ENCODE results near the gene NCKAP1.

NCKAP1 gene

GRCh38 chr2:182980115-182980514 lies 58.1 kb downstream of the NCKAP1 start:
- Histone ChIP-seq H3K27ac (ENCODE audit: insufficient read depth in 1 of 2, low read depth in 1 of 2, low read length in 2 of 2, poor library complexity in 1 of 2, severe bottlenecking in 2 of 2) (no peak overlapping the region), H3K4me3 (ENCODE audit: control insufficient read depth in 1 of 7, extremely low read depth in 1 of 7, insufficient read depth in 4 of 7, low read depth in 2 of 7, low read length in 6 of 7) (no peak overlapping the region), H3K4me1 (ENCODE audit: control extremely low read depth in 1 of 4, control insufficient read depth in 4 of 4, insufficient read depth in 4 of 4, low read length in 3 of 4) (no peaks in the 10 kb centered on the region), H3K9me3 (ENCODE audit: control extremely low read depth in 1 of 5, control insufficient read depth in 4 of 5, insufficient read depth in 2 of 5, low read depth in 1 of 5, low read length in 4 of 5) (no peaks in the 10 kb centered on the region), H3K36me3 (ENCODE audit: control insufficient read depth in 4 of 4, insufficient read depth in 4 of 4, low read length in 3 of 4) (no peaks in the 10 kb centered on the region), H3K27me3 (replicated peaks in 2 of 5; ENCODE audit: control insufficient read depth in 4 of 5, insufficient read depth in 5 of 5, low read length in 4 of 5) (no peaks in the 10 kb centered on the region)
- ChIA-PET POLR2A (no interaction called here), CTCF (interaction anchor here (0.7 to 3.5 kb wide), 13 partner anchors 9 to 793 kb away, joined by 3 to 17 read pairs (median 4); no protein-coding TSS in a partner anchor)
- peak; percentile 37 to 61 (median 60) for DNase-seq

GRCh38 chr2:182977463-182977862 lies 60.8 kb downstream of the NCKAP1 start:
- no peak overlapping the region for H3K4me3 ChIP-seq (ENCODE audit: control insufficient read depth in 1 of 7, extremely low read depth in 1 of 7, insufficient read depth in 4 of 7, low read depth in 2 of 7, low read length in 6 of 7)
- ChIA-PET CTCF (interaction anchor here (0.6 kb wide), 1 partner anchor 193 kb away, joined by 3 read pairs; no protein-coding TSS in a partner anchor), POLR2A (no interaction called here)
- H3K9me3 ChIP-seq (ENCODE audit: control extremely low read depth in 1 of 5, control insufficient read depth in 4 of 5, insufficient read depth in 2 of 5, low read depth in 1 of 5, low read length in 4 of 5) = no peaks in the 10 kb centered on the region
- no peak for DNase-seq
- H3K27ac ChIP-seq (ENCODE audit: insufficient read depth in 1 of 2, low read depth in 1 of 2, low read length in 2 of 2, poor library complexity in 1 of 2, severe bottlenecking in 2 of 2) = no peak overlapping the region
- no peaks in the 10 kb centered on the region for H3K27me3 ChIP-seq (replicated peaks in 2 of 5; ENCODE audit: control insufficient read depth in 4 of 5, insufficient read depth in 5 of 5, low read length in 4 of 5)
- no CpG with 5 or more reads among the region's 1 CpG for WGBS (ENCODE audit: insufficient coverage)
- H3K4me1 ChIP-seq (ENCODE audit: control extremely low read depth in 1 of 4, control insufficient read depth in 4 of 4, insufficient read depth in 4 of 4, low read length in 3 of 4) = no peaks in the 10 kb centered on the region
- H3K36me3 ChIP-seq (ENCODE audit: control insufficient read depth in 4 of 4, insufficient read depth in 4 of 4, low read length in 3 of 4) = no peaks in the 10 kb centered on the region

GRCh38 chr2:182973441-182974352 lies 64.6 kb downstream of the NCKAP1 start:
- POLR2A ChIA-PET = no interaction called here
- Histone ChIP-seq H3K27ac (ENCODE audit: insufficient read depth in 1 of 2, low read depth in 1 of 2, low read length in 2 of 2, poor library complexity in 1 of 2, severe bottlenecking in 2 of 2) (no peak overlapping the region), H3K9me3 (ENCODE audit: control extremely low read depth in 1 of 5, control insufficient read depth in 4 of 5, insufficient read depth in 2 of 5, low read depth in 1 of 5, low read length in 4 of 5) (no peaks in the 10 kb centered on the region), H3K36me3 (ENCODE audit: control insufficient read depth in 4 of 4, insufficient read depth in 4 of 4, low read length in 3 of 4) (no peaks in the 10 kb centered on the region), H3K4me1 (ENCODE audit: control extremely low read depth in 1 of 4, control insufficient read depth in 4 of 4, insufficient read depth in 4 of 4, low read length in 3 of 4) (no peaks in the 10 kb centered on the region), H3K4me3 (ENCODE audit: control insufficient read depth in 1 of 7, extremely low read depth in 1 of 7, insufficient read depth in 4 of 7, low read depth in 2 of 7, low read length in 6 of 7) (no peak overlapping the region), H3K27me3 (replicated peaks in 2 of 5; ENCODE audit: control insufficient read depth in 4 of 5, insufficient read depth in 5 of 5, low read length in 4 of 5) (no peaks in the 10 kb centered on the region)
- WGBS (ENCODE audit: insufficient coverage) = no CpG with 5 or more reads among the region's 1 CpG
- no peak for DNase-seq
- CTCF ChIA-PET = interaction anchor here (1.2 to 1.6 kb wide), 2 partner anchors 206 to 211 kb away, joined by 3 read pairs; no protein-coding TSS in a partner anchor

- Histone ChIP-seq H3K27ac (ENCODE audit: insufficient read depth in 1 of 2, low read depth in 1 of 2, low read length in 2 of 2, poor library complexity in 1 of 2, severe bottlenecking in 2 of 2) (no peak overlapping the region), H3K4me3 (ENCODE audit: control insufficient read depth in 1 of 7, extremely low read depth in 1 of 7, insufficient read depth in 4 of 7, low read depth in 2 of 7, low read length in 6 of 7) (no peak overlapping the region), H3K4me1 (ENCODE audit: control extremely low read depth in 1 of 4, control insufficient read depth in 4 of 4, insufficient read depth in 4 of 4, low read length in 3 of 4) (no peaks in the 10 kb centered on the region), H3K27me3 (replicated peaks in 2 of 5; ENCODE audit: control insufficient read depth in 4 of 5, insufficient read depth in 5 of 5, low read length in 4 of 5) (no peaks in the 10 kb centered on the region), H3K9me3 (ENCODE audit: control extremely low read depth in 1 of 5, control insufficient read depth in 4 of 5, insufficient read depth in 2 of 5, low read depth in 1 of 5, low read length in 4 of 5) (no peaks in the 10 kb centered on the region), H3K36me3 (ENCODE audit: control insufficient read depth in 4 of 4, insufficient read depth in 4 of 4, low read length in 3 of 4) (no peaks in the 10 kb centered on the region)
- 100% methylated on average over 1 of the region's 3 CpGs for WGBS (ENCODE audit: insufficient coverage)
- POLR2A ChIA-PET = no interaction called here
- CTCF ChIA-PET = no interaction called here
- no peak for DNase-seq
Observed at GRCh38 chr2:182972548-182972942, 65.7 kb downstream of the NCKAP1 start.

GRCh38 chr2:182971820-182972547 lies 66.3 kb downstream of the NCKAP1 start:
- no peak for DNase-seq
- Histone ChIP-seq H3K27me3 (replicated peaks in 2 of 5; ENCODE audit: control insufficient read depth in 4 of 5, insufficient read depth in 5 of 5, low read length in 4 of 5) (no peaks in the 10 kb centered on the region), H3K9me3 (ENCODE audit: control extremely low read depth in 1 of 5, control insufficient read depth in 4 of 5, insufficient read depth in 2 of 5, low read depth in 1 of 5, low read length in 4 of 5) (no peaks in the 10 kb centered on the region), H3K4me1 (ENCODE audit: control extremely low read depth in 1 of 4, control insufficient read depth in 4 of 4, insufficient read depth in 4 of 4, low read length in 3 of 4) (no peaks in the 10 kb centered on the region), H3K4me3 (ENCODE audit: control insufficient read depth in 1 of 7, extremely low read depth in 1 of 7, insufficient read depth in 4 of 7, low read depth in 2 of 7, low read length in 6 of 7) (no peak overlapping the region), H3K36me3 (ENCODE audit: control insufficient read depth in 4 of 4, insufficient read depth in 4 of 4, low read length in 3 of 4) (no peaks in the 10 kb centered on the region), H3K27ac (ENCODE audit: insufficient read depth in 1 of 2, low read depth in 1 of 2, low read length in 2 of 2, poor library complexity in 1 of 2, severe bottlenecking in 2 of 2) (no peak overlapping the region)
- CTCF ChIA-PET = no interaction called here
- 79% methylated on average over 2 of the region's 3 CpGs for WGBS (ENCODE audit: insufficient coverage)
- POLR2A ChIA-PET = no interaction called here

GRCh38 chr2:182970486-182970885 lies 67.8 kb downstream of the NCKAP1 start:
- H3K36me3 ChIP-seq (ENCODE audit: control insufficient read depth in 4 of 4, insufficient read depth in 4 of 4, low read length in 3 of 4) = no peaks in the 10 kb centered on the region
- ChIA-PET POLR2A (no interaction called here), CTCF (no interaction called here)
- no peaks in the 10 kb centered on the region for H3K4me1 ChIP-seq (ENCODE audit: control extremely low read depth in 1 of 4, control insufficient read depth in 4 of 4, insufficient read depth in 4 of 4, low read length in 3 of 4)
- H3K27ac ChIP-seq (ENCODE audit: insufficient read depth in 1 of 2, low read depth in 1 of 2, low read length in 2 of 2, poor library complexity in 1 of 2, severe bottlenecking in 2 of 2) = no peak overlapping the region
- no peak for DNase-seq
- H3K4me3 ChIP-seq (ENCODE audit: control insufficient read depth in 1 of 7, extremely low read depth in 1 of 7, insufficient read depth in 4 of 7, low read depth in 2 of 7, low read length in 6 of 7) = no peak overlapping the region
- no peaks in the 10 kb centered on the region for H3K9me3 ChIP-seq (ENCODE audit: control extremely low read depth in 1 of 5, control insufficient read depth in 4 of 5, insufficient read depth in 2 of 5, low read depth in 1 of 5, low read length in 4 of 5)
- H3K27me3 ChIP-seq (replicated peaks in 2 of 5; ENCODE audit: control insufficient read depth in 4 of 5, insufficient read depth in 5 of 5, low read length in 4 of 5) = no peaks in the 10 kb centered on the region
- 100% methylated on average over 1 of the region's 1 CpG for WGBS (ENCODE audit: insufficient coverage)

GRCh38 chr2:182968493-182968892 lies 69.8 kb downstream of the NCKAP1 start:
- ChIA-PET POLR2A (no interaction called here), CTCF (no interaction called here)
- H3K27ac ChIP-seq (ENCODE audit: insufficient read depth in 1 of 2, low read depth in 1 of 2, low read length in 2 of 2, poor library complexity in 1 of 2, severe bottlenecking in 2 of 2) = no peak overlapping the region
- no peaks in the 10 kb centered on the region for H3K27me3 ChIP-seq (replicated peaks in 2 of 5; ENCODE audit: control insufficient read depth in 4 of 5, insufficient read depth in 5 of 5, low read length in 4 of 5)
- no peak overlapping the region for H3K4me3 ChIP-seq (ENCODE audit: control insufficient read depth in 1 of 7, extremely low read depth in 1 of 7, insufficient read depth in 4 of 7, low read depth in 2 of 7, low read length in 6 of 7)
- no peaks in the 10 kb centered on the region for H3K36me3 ChIP-seq (ENCODE audit: control insufficient read depth in 4 of 4, insufficient read depth in 4 of 4, low read length in 3 of 4)
- no peaks in the 10 kb centered on the region for H3K4me1 ChIP-seq (ENCODE audit: control extremely low read depth in 1 of 4, control insufficient read depth in 4 of 4, insufficient read depth in 4 of 4, low read length in 3 of 4)
- no peaks in the 10 kb centered on the region for H3K9me3 ChIP-seq (ENCODE audit: control extremely low read depth in 1 of 5, control insufficient read depth in 4 of 5, insufficient read depth in 2 of 5, low read depth in 1 of 5, low read length in 4 of 5)
- no peak for DNase-seq
